GM21825 (cell line): ENCODE results near the gene TRANK1.
A peak's percentile ranks its signal among the peaks of the same experiment; 100 is the strongest.
"Not testable (repeated sequence)": the region's sequence is repeated elsewhere in the genome, so short reads cannot be mapped to it uniquely, and the experiment has no call there.

Source experiments
- ATAC-seq: cut with Tn5 transposase; IDR thresholded peaks from one replicate; pipeline ENCODE4 v1.9.1; 2021; ENCODE audit warnings: mild to moderate bottlenecking, moderate library complexity; ENCODE audit not compliant: unreplicated experiment

Gene TRANK1

GRCh38 chr3:36894914-36895313 lies 49.9 kb downstream of the TRANK1 start:
- ATAC-seq: no peak

- no peak for ATAC-seq
Measured at GRCh38 chr3:36893826-36894225, 51.0 kb downstream of the TRANK1 start.

- ATAC-seq: peak; percentile 53
Measured at GRCh38 chr3:36893137-36893557, 51.7 kb downstream of the TRANK1 start.

- ATAC-seq: no peak
Measured at GRCh38 chr3:36892457-36893136, 52.3 kb downstream of the TRANK1 start.

- peak; percentile 89 for ATAC-seq
Measured at GRCh38 chr3:36891701-36892160, 53.1 kb downstream of the TRANK1 start.

GRCh38 chr3:36891097-36891496 lies 53.8 kb downstream of the TRANK1 start:
- ATAC-seq: not testable (repeated sequence)

DNA sequence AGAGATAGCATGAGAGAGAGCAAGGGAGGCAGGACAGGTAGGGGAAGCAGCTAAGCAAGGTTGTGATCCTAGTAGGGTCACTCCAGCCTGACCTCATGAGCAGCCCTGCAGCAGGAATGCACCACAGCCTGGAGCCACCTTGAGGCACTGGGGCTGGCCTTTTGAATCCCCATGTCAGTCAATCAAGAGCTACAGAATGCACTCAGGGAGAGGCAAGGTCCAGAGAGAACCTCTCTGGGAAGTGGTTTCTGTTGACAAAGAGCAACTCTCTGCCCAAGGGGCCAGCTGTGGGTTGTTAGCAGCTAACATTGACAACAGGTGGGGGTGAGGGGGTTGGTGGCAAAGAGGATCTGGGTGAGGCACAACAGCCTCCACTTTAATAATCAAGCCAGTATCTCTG lies 54.6 kb downstream of the TRANK1 start:
- ATAC-seq: no peak

DNA sequence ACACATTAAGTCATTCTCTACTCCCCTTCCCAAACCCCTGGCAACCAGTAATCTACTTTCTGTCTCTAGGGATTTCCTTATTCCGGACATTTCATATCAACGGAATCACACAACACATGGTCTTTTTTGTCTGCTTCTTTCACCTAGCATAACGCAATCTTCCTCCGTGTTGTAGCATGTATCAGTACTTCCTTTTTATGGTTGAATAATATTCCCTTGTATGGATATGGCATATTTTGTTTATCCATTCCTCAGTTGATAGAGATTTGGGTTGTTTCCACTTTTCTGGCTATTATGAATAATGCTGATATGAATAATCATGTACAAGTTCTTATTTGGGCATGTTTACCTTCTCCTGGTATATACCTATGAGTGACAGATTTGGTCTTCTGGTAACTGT lies 63.1 kb downstream of the TRANK1 start:
- ATAC-seq: no peak

DNA sequence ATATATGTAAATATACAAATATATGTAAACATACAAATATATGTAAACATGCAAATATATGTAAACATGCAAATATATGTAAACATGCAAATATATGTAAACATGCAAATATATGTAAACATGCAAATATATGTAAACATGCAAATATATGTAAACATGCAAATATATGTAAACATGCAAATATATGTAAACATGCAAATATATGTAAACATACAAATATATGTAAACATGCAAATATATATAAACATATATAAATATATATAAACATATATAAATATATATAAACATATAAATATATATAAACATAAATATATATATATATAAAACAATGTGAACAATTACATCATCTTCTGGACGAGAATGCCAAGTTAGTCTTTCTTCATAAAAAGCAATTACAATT lies 65.0 kb downstream of the TRANK1 start:
- not testable (repeated sequence) for ATAC-seq

DNA sequence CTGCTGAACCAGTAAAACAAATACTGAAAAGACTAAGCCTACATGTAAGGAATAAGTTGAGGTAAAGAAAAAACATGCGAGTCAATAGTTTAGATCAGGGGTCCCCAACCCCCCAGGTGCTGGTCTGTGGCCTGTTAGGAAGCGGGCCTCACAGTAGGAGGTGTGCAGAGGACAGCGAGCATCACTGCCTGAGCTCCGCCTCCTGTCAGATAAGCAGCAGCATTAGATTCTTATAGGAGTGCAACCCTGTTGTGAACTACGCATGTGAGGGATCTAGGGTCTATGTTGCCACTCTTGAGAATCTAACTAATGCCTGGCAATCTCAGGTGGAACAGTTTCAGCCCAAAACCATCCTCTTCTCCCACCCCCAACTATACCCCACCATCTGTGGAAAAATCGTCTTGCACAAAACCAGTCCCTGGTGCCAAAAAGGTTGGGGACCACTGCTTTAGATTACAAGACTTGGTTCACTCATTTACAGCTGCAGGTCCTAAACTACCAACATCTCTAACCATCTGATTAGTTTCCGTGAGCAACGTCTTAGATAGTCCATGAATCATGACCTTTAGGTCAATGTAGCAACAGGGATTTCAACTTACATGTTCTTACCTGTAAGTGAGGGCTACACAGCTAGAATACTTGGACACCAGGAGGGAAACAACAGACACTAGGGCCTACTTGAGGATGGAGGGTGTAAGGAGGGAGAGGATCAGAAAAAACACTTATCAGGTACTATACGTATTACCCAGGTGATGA lies 66.7 kb downstream of the TRANK1 start:
- no peak for ATAC-seq

DNA sequence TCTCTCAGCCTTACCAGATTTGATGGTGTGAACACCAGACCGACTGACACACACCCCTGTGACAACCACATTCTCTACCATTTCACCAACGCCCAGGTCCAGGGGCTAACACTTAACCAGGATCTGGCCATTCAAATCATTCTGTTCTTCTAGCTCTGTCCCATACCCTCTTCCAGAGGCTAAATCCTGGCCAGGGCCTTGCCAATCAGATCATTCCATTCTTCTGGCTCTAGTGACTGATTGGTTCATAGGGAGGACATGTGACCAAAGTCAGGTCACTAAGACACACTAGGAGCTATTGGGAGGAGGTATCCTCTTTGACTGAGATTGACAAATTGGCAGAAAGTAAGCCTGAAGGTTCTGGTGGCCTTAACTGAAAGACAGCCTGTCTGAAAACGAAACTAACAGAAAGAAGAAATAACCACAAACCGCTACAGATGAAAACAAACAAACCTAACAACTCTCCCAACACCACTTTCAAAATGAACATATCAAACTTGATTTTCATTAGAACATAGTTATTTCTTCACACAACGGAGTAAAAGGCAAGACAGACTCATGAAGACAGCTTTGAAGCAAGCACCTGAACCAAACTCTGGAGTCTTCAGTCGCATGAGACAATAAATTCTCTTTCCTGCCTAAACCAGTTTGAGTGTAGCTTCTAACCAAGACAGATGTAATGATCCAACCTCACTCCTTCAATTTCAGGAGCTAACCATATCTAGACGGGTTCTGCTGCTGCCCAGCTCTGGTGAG lies 68.5 kb downstream of the TRANK1 start:
- peak; percentile 99 for ATAC-seq

DNA sequence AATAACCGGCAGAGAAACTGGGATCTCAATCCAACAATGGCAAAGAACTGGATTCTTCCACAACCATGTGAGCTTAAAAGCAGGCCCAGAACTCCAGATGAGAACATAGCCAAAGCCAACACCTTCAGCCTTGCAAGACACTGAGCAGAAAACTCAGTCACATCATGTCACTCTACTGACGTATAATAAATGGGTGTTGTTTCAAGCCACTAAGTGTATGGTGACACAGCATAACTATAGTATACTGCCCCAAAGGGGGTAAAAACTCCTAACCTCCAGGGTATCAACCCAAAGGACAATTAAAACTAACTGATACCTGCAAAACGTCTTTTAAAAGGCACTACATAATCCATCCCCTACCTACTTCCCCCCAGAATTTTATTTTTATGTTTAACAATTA lies 69.5 kb downstream of the TRANK1 start:
- no peak for ATAC-seq

DNA sequence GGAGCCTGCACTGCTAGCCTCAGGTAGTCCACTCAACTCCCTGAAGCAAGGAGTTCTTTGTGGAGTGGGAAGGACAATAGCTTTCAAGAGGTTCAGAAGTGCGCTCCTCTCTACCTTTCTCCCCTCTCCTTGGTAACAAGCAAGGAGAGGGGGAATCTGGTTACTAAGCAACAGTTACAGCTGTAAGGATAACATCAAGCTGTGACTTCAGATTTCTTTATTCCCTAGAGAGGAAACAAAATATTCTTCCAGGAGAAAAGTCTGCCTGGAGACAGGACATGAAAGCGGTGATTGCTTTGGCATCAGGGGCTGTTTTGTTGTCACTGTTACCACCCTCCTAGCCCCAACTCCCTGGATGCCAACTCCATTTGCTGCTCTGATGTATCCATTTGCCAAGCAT lies 70.4 kb downstream of the TRANK1 start:
- no peak for ATAC-seq

- ATAC-seq: no peak
Measured at GRCh38 chr3:36871379-36872126, 73.3 kb downstream of the TRANK1 start.

- peak; percentile 96 for ATAC-seq
Measured at GRCh38 chr3:36868614-36869436, 76.0 kb downstream of the TRANK1 start.

GRCh38 chr3:36867810-36868209 lies 77.0 kb downstream of the TRANK1 start:
- no peak for ATAC-seq

- no peak for ATAC-seq
Measured at GRCh38 chr3:36866368-36866767, 78.5 kb downstream of the TRANK1 start.

DNA sequence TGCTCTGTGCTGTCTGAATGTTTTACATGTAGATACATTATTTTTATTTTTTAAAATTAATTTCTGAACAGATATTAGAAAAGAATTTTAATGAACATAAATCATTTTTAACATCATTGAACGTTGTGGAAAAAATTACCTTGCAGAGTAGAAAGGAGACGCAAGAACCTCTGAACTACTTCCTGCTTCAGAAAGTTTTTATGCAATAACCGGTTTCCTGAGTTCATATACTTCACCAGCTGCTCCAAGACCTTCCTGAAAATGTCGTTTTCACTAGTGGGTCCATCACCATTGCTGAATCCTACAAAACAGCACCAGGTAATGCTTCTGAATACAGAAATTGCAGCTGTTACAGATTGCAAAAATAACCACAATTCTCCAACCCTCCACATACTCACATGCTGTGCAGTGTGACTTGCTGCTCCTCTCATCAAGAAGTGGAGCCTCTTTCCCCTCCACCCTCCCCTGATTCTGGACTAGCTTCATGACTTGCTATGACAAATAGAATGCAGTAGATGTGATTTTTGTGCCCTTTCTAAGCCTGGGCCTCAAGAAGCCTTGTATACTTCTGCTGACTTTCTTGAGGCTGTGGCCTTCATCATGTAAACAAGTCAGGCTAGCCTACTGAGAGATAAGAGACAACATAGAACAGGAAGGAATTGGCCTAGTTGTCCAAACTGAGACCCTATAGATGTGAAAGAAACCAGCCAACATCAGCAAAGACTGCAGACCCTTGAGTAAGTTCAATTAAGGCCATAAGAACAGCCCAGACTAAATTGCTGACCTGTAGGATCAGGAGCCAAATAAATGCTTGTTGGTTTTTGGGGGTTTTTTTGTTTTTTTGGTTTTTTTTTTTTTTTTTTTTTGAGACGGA lies 80.4 kb downstream of the TRANK1 start:
- ATAC-seq: no peak
